Neural cell (in vitro differentiated cells): Measurements from ENCODE around the gene ITGAE. TPM values are rescaled to one million over a fixed set of nuclear protein-coding genes. Genes with fewer than 3 reads are reported as not detected.

Experiments used
- H2AFZ ChIP-seq: fragments of 200-600, 300-800 bp; sonication (generic), shearing (Covaris generic); 2 replicates; pipeline ENCODE4 v1.6.0; 2014; ENCODE audit warnings: low read depth, mild to moderate bottlenecking, antibody characterized with exemption, low read length, moderate library complexity
- H3F3A ChIP-seq: fragments of 200-600 bp; shearing (Covaris generic); 2 replicates; pipeline ENCODE4 v1.6.1; 2016; ENCODE audit warnings: mild to moderate bottlenecking, moderate library complexity, mixed read lengths, antibody characterized with exemption, low read length; ENCODE audit not compliant: insufficient read depth, poor library complexity, severe bottlenecking
- H3K27ac ChIP-seq: fragments of 200-600, 300-800 bp; sonication (generic), shearing (Covaris generic); 2 replicates; pipeline ENCODE4 v1.5.1; 2014; ENCODE audit warnings: mild to moderate bottlenecking, low read length, moderate library complexity
- H3K27me3 ChIP-seq: fragments of 300-800, 200-600 bp; sonication (generic), shearing (Covaris generic); 2 replicates; pipeline ENCODE4 v1.6.0; 2014; ENCODE audit warnings: mild to moderate bottlenecking, low read depth, low read length, moderate library complexity; ENCODE audit not compliant: insufficient read depth
- H3K36me3 ChIP-seq: fragments of 300-800, 200-600 bp; sonication (generic), shearing (Covaris generic); 2 replicates; pipeline ENCODE4 v1.5.1; 2014; ENCODE audit warnings: mild to moderate bottlenecking, antibody characterized with exemption, low read length, moderate library complexity; ENCODE audit not compliant: insufficient read depth
- H3K4me2 ChIP-seq: fragments of 300-800, 200-600 bp; sonication (generic), shearing (Covaris generic); 2 replicates; pipeline ENCODE4 v1.6.0; 2014; ENCODE audit warnings: mild to moderate bottlenecking, low read length
- H3K4me3 ChIP-seq: fragments of 300-800, 200-600 bp; sonication (generic), shearing (Covaris generic); 2 replicates; pipeline ENCODE4 v1.5.1; 2014; ENCODE audit warnings: mild to moderate bottlenecking, low read length, moderate library complexity
- H3K79me2 ChIP-seq: fragments of 200-600 bp; shearing (Covaris generic); replicated peaks from 2 replicates; pipeline ENCODE4 v1.6.0; 2014; ENCODE audit warnings: mild to moderate bottlenecking, low read length, moderate library complexity; ENCODE audit not compliant: insufficient read depth
- H3K9ac ChIP-seq: fragments of 300-800, 200-600 bp; sonication (generic), shearing (Covaris generic); 2 replicates; pipeline ENCODE4 v1.6.1; 2016; ENCODE audit warnings: mild to moderate bottlenecking, low read length, mixed read lengths
- H3K9me2 ChIP-seq: fragments of 200-600 bp; shearing (Covaris generic); 2 replicates; pipeline ENCODE4 v1.6.1; 2016; ENCODE audit warnings: mild to moderate bottlenecking, low read length, mixed read lengths; ENCODE audit not compliant: insufficient read depth
- H3K9me3 ChIP-seq: fragments of 200-600, 300-800 bp; sonication (generic), shearing (Covaris generic); 2 replicates; pipeline ENCODE4 v1.6.1; 2016; ENCODE audit warnings: mild to moderate bottlenecking, mixed run types, low read length, moderate library complexity, mixed read lengths
- H4K20me1 ChIP-seq: fragments of 200-600 bp; shearing (Covaris generic); 2 replicates; pipeline ENCODE4 v1.6.1; 2016; ENCODE audit warnings: mild to moderate bottlenecking, mixed run types; ENCODE audit not compliant: insufficient read depth
- EP300 ChIP-seq: fragments of 450-650 bp; conservative IDR thresholded peaks from 2 replicates; pipeline ENCODE4 v1.6.1; 2014; ENCODE audit warnings: antibody characterized with exemption, mild to moderate bottlenecking, moderate library complexity; ENCODE audit not compliant: poor library complexity, severe bottlenecking
- EZH2 ChIP-seq: fragments of 200-600, 300-800 bp; shearing (Covaris generic), sonication (generic); IDR thresholded peaks from 2 replicates; pipeline ENCODE4 v1.6.1; 2014; ENCODE audit warnings: antibody characterized with exemption, low read length, borderline replicate concordance, mild to moderate bottlenecking; ENCODE audit not compliant: insufficient read depth, poor library complexity, severe bottlenecking
- MXI1 ChIP-seq: fragments of 450-650 bp; conservative IDR thresholded peaks from 2 replicates; pipeline ENCODE4 v1.6.1; 2014; ENCODE audit warnings: antibody characterized with exemption, mild to moderate bottlenecking; ENCODE audit not compliant: poor library complexity, severe bottlenecking
- POLR2AphosphoS5 ChIP-seq: IDR thresholded peaks from 2 replicates; pipeline ENCODE4 v1.6.1; 2012
- RAD21 ChIP-seq: fragments of 450-650 bp; conservative IDR thresholded peaks from 2 replicates; pipeline ENCODE4 v1.6.1; 2014; ENCODE audit warnings: antibody characterized with exemption, mild to moderate bottlenecking, moderate library complexity
- SMC3 ChIP-seq: fragments of 450-650 bp; conservative IDR thresholded peaks from 2 replicates; pipeline ENCODE4 v1.6.1; 2014; ENCODE audit warnings: antibody characterized with exemption, mild to moderate bottlenecking, moderate library complexity; ENCODE audit not compliant: poor library complexity
- TAF1 ChIP-seq: IDR thresholded peaks from 2 replicates; pipeline ENCODE4 v1.6.1; 2012; ENCODE audit warnings: low read depth
- polyA plus RNA-seq: library from polyadenylated mRNA; depleted of rRNA; stranded (reverse); fragments of >200 nt; gene quantifications from 2 replicates; pipeline ENCODE4 v1.2.3, GENCODE V29; 2014
- TF ChIP-seq, protein P1 (sequence below): IDR thresholded peaks from 2 replicates; pipeline ENCODE4 v1.6.1; 2012; ENCODE audit warnings: borderline replicate concordance
- TF ChIP-seq, protein P2 (sequence below): fragments of 450-650 bp; IDR thresholded peaks from 2 replicates; pipeline ENCODE4 v1.5.1; 2014; ENCODE audit warnings: antibody characterized with exemption, mild to moderate bottlenecking, moderate library complexity; ENCODE audit not compliant: poor library complexity, severe bottlenecking

The ITGAE gene
- polyA plus RNA-seq, 1 donor from 2014 or later = 169 TPM

- Histone ChIP-seq H3K9me2 (no peaks in the 10 kb centered on the region), H3K79me2 (peaks cover 30% of the 10 kb centered on the region), H3K4me3 (peak overlapping the region; percentile 100), H3K36me3 (no peaks in the 10 kb centered on the region), H3K9me3 (no peaks in the 10 kb centered on the region), H4K20me1 (no peaks in the 10 kb centered on the region), H3K4me2 (peak overlapping the region; percentile 66), H3K27ac (peak overlapping the region; percentile 76), H3K9ac (peak overlapping the region; percentile 85), H3K27me3 (no peaks in the 10 kb centered on the region), H2AFZ (no peak overlapping the region), H3F3A (no peaks in the 10 kb centered on the region)
- TF ChIP-seq MXI1 = no peak
- no peak for TF ChIP-seq TAF1
- TF ChIP-seq SMC3 = no peak
- TF ChIP-seq, protein P1, sequence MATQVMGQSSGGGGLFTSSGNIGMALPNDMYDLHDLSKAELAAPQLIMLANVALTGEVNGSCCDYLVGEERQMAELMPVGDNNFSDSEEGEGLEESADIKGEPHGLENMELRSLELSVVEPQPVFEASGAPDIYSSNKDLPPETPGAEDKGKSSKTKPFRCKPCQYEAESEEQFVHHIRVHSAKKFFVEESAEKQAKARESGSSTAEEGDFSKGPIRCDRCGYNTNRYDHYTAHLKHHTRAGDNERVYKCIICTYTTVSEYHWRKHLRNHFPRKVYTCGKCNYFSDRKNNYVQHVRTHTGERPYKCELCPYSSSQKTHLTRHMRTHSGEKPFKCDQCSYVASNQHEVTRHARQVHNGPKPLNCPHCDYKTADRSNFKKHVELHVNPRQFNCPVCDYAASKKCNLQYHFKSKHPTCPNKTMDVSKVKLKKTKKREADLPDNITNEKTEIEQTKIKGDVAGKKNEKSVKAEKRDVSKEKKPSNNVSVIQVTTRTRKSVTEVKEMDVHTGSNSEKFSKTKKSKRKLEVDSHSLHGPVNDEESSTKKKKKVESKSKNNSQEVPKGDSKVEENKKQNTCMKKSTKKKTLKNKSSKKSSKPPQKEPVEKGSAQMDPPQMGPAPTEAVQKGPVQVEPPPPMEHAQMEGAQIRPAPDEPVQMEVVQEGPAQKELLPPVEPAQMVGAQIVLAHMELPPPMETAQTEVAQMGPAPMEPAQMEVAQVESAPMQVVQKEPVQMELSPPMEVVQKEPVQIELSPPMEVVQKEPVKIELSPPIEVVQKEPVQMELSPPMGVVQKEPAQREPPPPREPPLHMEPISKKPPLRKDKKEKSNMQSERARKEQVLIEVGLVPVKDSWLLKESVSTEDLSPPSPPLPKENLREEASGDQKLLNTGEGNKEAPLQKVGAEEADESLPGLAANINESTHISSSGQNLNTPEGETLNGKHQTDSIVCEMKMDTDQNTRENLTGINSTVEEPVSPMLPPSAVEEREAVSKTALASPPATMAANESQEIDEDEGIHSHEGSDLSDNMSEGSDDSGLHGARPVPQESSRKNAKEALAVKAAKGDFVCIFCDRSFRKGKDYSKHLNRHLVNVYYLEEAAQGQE = no peak
- TF ChIP-seq RAD21 = no peak
- TF ChIP-seq, protein P2, sequence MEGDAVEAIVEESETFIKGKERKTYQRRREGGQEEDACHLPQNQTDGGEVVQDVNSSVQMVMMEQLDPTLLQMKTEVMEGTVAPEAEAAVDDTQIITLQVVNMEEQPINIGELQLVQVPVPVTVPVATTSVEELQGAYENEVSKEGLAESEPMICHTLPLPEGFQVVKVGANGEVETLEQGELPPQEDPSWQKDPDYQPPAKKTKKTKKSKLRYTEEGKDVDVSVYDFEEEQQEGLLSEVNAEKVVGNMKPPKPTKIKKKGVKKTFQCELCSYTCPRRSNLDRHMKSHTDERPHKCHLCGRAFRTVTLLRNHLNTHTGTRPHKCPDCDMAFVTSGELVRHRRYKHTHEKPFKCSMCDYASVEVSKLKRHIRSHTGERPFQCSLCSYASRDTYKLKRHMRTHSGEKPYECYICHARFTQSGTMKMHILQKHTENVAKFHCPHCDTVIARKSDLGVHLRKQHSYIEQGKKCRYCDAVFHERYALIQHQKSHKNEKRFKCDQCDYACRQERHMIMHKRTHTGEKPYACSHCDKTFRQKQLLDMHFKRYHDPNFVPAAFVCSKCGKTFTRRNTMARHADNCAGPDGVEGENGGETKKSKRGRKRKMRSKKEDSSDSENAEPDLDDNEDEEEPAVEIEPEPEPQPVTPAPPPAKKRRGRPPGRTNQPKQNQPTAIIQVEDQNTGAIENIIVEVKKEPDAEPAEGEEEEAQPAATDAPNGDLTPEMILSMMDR = no peak
- TF ChIP-seq EZH2 = no peak
- TF ChIP-seq EP300 = no peak
- no peak for TF ChIP-seq POLR2AphosphoS5
These were observed 131.4 kb downstream of the ITGAE start for GRCh38 chr17:3669548-3669947.

DNA sequence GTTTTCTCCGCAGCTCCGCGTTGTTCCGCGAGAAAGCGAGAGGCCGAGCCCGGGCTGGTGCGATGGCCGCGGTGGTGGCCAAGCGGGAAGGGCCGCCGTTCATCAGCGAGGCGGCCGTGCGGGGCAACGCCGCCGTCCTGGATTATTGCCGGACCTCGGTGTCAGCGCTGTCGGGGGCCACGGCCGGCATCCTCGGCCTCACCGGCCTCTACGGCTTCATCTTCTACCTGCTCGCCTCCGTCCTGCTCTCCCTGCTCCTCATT, 132.0 kb downstream of the ITGAE start:
- H3K4me2 ChIP-seq = peak overlapping the region; percentile 66
- peak overlapping the region; percentile 88 for H2AFZ ChIP-seq
- H4K20me1 ChIP-seq = no peaks in the 10 kb centered on the region
- no peaks in the 10 kb centered on the region for H3K27me3 ChIP-seq
- no peaks in the 10 kb centered on the region for H3K9me3 ChIP-seq
- peak overlapping the region; percentile 85 for H3K9ac ChIP-seq
- H3K79me2 ChIP-seq = peaks cover 30% of the 10 kb centered on the region
- peak overlapping the region; percentile 100 for H3K4me3 ChIP-seq
- H3F3A ChIP-seq = no peaks in the 10 kb centered on the region
- no peaks in the 10 kb centered on the region for H3K9me2 ChIP-seq
- TF ChIP-seq, protein P1 = no peak
- TF ChIP-seq SMC3 = no peak
- TF ChIP-seq EZH2 = no peak
- TF ChIP-seq EP300 = no peak
- TF ChIP-seq MXI1 = no peak
- TF ChIP-seq TAF1 = no peak
- TF ChIP-seq, protein P2 = no peak
- no peak for TF ChIP-seq POLR2AphosphoS5
- no peak for TF ChIP-seq RAD21
- peak overlapping the region; percentile 76 for H3K27ac ChIP-seq
- H3K36me3 ChIP-seq = no peaks in the 10 kb centered on the region
